Smooth muscle cell (in vitro differentiated cells): ENCODE measurements around the gene LACTB. TPM values are rescaled to one million over a fixed set of nuclear protein-coding genes. Genes with fewer than 3 reads are reported as not detected.

Experiments used
- DNase-seq: peaks from one replicate; lab custom pipeline; 2025; ENCODE audit not compliant: unreplicated experiment; lab: John Stamatoyannopoulos, UW
- H2AFZ ChIP-seq: fragments of 200-600 bp; sonication (generic); 2 replicates; pipeline ENCODE4 v1.6.0; 2016; ENCODE audit warnings: antibody characterized with exemption, low read depth, mild to moderate bottlenecking
- H3F3A ChIP-seq: fragments of 200-600 bp; sonication (generic); 2 replicates; pipeline ENCODE4 v1.6.0; 2017; ENCODE audit warnings: antibody characterized with exemption, low read depth
- H3K27ac ChIP-seq: fragments of 200-600 bp; sonication (generic); 2 replicates; pipeline ENCODE4 v1.5.1; 2016; ENCODE audit warnings: low read depth, mild to moderate bottlenecking
- H3K27me3 ChIP-seq: fragments of 200-600 bp; sonication (generic); 2 replicates; pipeline ENCODE4 v1.6.1; 2016; ENCODE audit warnings: low read depth, mild to moderate bottlenecking
- H3K36me3 ChIP-seq: fragments of 200-600 bp; sonication (generic); 2 replicates; pipeline ENCODE4 v1.5.1; 2016; ENCODE audit warnings: low read depth
- H3K4me1 ChIP-seq: fragments of 200-600 bp; sonication (generic); 2 replicates; pipeline ENCODE4 v1.5.1; 2016; ENCODE audit warnings: low read depth
- H3K4me2 ChIP-seq: fragments of 200-600 bp; sonication (generic); 2 replicates; pipeline ENCODE4 v1.6.0; 2016; ENCODE audit warnings: mild to moderate bottlenecking
- H3K4me3 ChIP-seq: fragments of 200-600 bp; sonication (generic); 2 replicates; pipeline ENCODE4 v1.5.1; 2016; ENCODE audit warnings: mild to moderate bottlenecking
- H3K79me2 ChIP-seq: fragments of 200-600 bp; sonication (generic); 2 replicates; pipeline ENCODE4 v1.6.0; 2016; ENCODE audit warnings: low read depth, mild to moderate bottlenecking
- H3K9ac ChIP-seq: fragments of 200-600 bp; sonication (generic); 2 replicates; pipeline ENCODE4 v1.6.0; 2016; ENCODE audit warnings: low read depth
- H3K9me3 ChIP-seq: fragments of 200-600 bp; sonication (generic); replicated peaks from 2 replicates; pipeline ENCODE4 v1.5.1; 2016; ENCODE audit warnings: low read depth
- H4K20me1 ChIP-seq: fragments of 200-600 bp; sonication (generic); 2 replicates; pipeline ENCODE4 v1.6.0; 2016; ENCODE audit warnings: low read depth
- CTCF ChIP-seq: fragments of 200-600 bp; sonication (generic); IDR thresholded peaks from 2 replicates; pipeline ENCODE4 v1.5.1; 2017; ENCODE audit warnings: borderline replicate concordance, mild to moderate bottlenecking, antibody characterized with exemption; ENCODE audit not compliant: insufficient read depth, poor library complexity, severe bottlenecking
- WGBS: methylation state at CpG from one replicate; pipeline ENCODE4 v1.1.7; 2016; ENCODE audit warnings: low lambda C conversion rate; 5-methylcytosine and 5-hydroxymethylcytosine counted together
- polyA plus RNA-seq: library from polyadenylated mRNA; unstranded; fragments of >200 nt; fragmentation: Nextera tagmentation; extraction: Ambion mirVana; gene quantifications from 2 replicates; pipeline ENCODE4 v1.2.1, GENCODE V29; 2016
- total RNA-seq: library from RNA; depleted of rRNA; stranded (reverse); fragments of >200 nt; gene quantifications from 2 replicates; pipeline ENCODE4 v1.2.3, GENCODE V29; 2014

LACTB gene
- total and polyA plus RNA-seq, 2 experiments from 2014 or later, result 9.0 to 12.5 TPM

GRCh38 chr15:63163217-63163616 is 41.6 kb downstream of the LACTB start:
- Histone ChIP-seq H3K4me2 (no peak overlapping the region), H2AFZ (no peak overlapping the region), H3K36me3 (no peaks in the 10 kb centered on the region), H3K27me3 (no peaks in the 10 kb centered on the region), H3K4me1 (peaks cover 2% of the 10 kb centered on the region), H3K4me3 (no peak overlapping the region), H3F3A (no peaks in the 10 kb centered on the region), H3K27ac (no peak overlapping the region), H4K20me1 (no peaks in the 10 kb centered on the region), H3K79me2 (peaks cover 4% of the 10 kb centered on the region), H3K9me3 (no peaks in the 10 kb centered on the region), H3K9ac (no peak overlapping the region)
- TF ChIP-seq CTCF, result no peak
- DNase-seq, result no peak
- 92% methylated on average over 4 of the region's 4 CpGs for WGBS

DNA sequence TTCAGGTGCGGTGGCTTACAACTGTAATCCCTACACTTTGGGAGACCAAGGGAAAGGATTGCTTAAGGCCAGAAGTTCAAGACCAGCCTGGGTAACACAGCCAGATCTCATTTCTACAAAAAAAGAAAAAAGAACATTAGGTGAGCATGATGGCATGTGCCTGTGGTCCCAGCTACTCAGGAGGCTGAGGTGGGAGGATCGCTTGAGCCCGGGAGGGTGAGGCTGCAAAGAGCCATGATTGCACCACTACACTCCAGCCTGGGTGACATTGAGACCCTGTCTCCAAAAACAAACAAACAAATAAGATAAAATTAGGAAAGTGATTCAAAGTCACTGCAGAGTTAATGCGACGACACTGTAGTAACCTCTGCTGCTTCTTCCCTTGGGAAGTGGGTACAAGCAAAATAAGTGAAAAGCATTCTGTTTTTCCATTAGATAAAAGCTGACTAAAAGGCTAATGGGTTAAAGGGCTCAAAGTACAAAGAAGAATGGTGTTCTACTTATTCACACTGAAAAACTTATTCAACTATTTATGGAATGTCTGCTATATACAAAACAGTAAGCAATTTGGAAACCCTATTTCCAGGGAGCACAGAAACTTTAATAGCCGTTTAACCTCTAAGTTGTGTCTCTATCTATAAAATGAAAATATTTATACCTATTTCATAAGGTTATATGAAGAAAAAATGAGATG is 43.7 kb downstream of the LACTB start:
- H3K27ac ChIP-seq, result no peak overlapping the region
- H3K4me1 ChIP-seq, result no peaks in the 10 kb centered on the region
- TF ChIP-seq CTCF, result no peak
- no peaks in the 10 kb centered on the region for H3K36me3 ChIP-seq
- no peak overlapping the region for H2AFZ ChIP-seq
- no peaks in the 10 kb centered on the region for H3K9me3 ChIP-seq
- H3F3A ChIP-seq, result no peaks in the 10 kb centered on the region
- H3K4me2 ChIP-seq, result no peak overlapping the region
- WGBS, result 92% methylated on average over 6 of the region's 6 CpGs
- H4K20me1 ChIP-seq, result no peaks in the 10 kb centered on the region
- H3K27me3 ChIP-seq, result no peaks in the 10 kb centered on the region
- no peak for DNase-seq
- no peak overlapping the region for H3K9ac ChIP-seq
- H3K4me3 ChIP-seq, result no peak overlapping the region
- H3K79me2 ChIP-seq, result no peaks in the 10 kb centered on the region

GRCh38 chr15:63166219-63166618 is 44.6 kb downstream of the LACTB start:
- Histone ChIP-seq H3K4me3 (no peak overlapping the region), H3K27me3 (no peaks in the 10 kb centered on the region), H2AFZ (no peak overlapping the region), H3K4me1 (no peaks in the 10 kb centered on the region), H3K27ac (no peak overlapping the region), H3K36me3 (no peaks in the 10 kb centered on the region), H3K79me2 (no peaks in the 10 kb centered on the region), H3K9me3 (no peaks in the 10 kb centered on the region), H4K20me1 (no peaks in the 10 kb centered on the region), H3F3A (no peaks in the 10 kb centered on the region), H3K9ac (no peak overlapping the region), H3K4me2 (no peak overlapping the region)
- WGBS, result 93% methylated on average over 2 of the region's 2 CpGs
- TF ChIP-seq CTCF, result no peak
- DNase-seq, result no peak

DNA sequence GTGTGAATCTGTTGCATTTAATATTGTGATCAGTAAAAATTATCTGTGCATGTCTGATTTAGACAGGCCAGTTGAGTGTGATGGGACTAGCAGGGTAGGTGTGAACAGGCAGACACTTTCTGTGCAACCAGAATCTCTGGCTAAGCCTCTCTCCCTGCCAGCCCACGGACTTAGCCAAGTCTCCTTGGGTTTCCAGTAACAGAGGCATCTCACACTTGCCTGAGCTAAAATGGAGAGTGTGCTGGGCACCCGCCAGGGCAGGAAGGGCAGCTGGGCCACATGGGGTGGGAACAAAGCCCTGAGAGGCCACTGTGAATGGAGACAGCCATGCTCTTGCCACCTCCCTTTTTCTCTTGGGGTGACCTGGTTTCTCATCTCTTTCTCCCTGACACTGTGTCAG is 48.1 kb downstream of the LACTB start:
- no peak overlapping the region for H2AFZ ChIP-seq
- H3K4me1 ChIP-seq, result peaks cover 8% of the 10 kb centered on the region
- H4K20me1 ChIP-seq, result no peaks in the 10 kb centered on the region
- 90% methylated on average over 2 of the region's 2 CpGs for WGBS
- no peaks in the 10 kb centered on the region for H3K36me3 ChIP-seq
- H3K4me2 ChIP-seq, result no peak overlapping the region
- no peaks in the 10 kb centered on the region for H3K27me3 ChIP-seq
- no peaks in the 10 kb centered on the region for H3K79me2 ChIP-seq
- no peaks in the 10 kb centered on the region for H3K9me3 ChIP-seq
- H3K27ac ChIP-seq, result no peak overlapping the region
- H3K4me3 ChIP-seq, result no peak overlapping the region
- H3K9ac ChIP-seq, result no peak overlapping the region
- no peaks in the 10 kb centered on the region for H3F3A ChIP-seq
- TF ChIP-seq CTCF, result no peak
- no peak for DNase-seq
